Endodermal cell (in vitro differentiated cells): ENCODE data around the gene CARF. TPM values are rescaled to one million over a fixed set of nuclear protein-coding genes. Genes with fewer than 3 reads are reported as not detected.
"Not testable (repeated sequence)": the region's sequence is repeated elsewhere in the genome, so short reads cannot be mapped to it uniquely, and the experiment has no call there.

Experiments used
- DNase-seq: peaks from one replicate; pipeline ENCODE4 v3.0.0-alpha.2; 2017
- H3K27ac ChIP-seq: 2 replicates; pipeline ENCODE4 v1.5.1; 2013; ENCODE audit warnings: mild to moderate bottlenecking, low read depth, low read length, moderate library complexity
- H3K27me3 ChIP-seq: 2 replicates; pipeline ENCODE4 v1.6.1; 2013; ENCODE audit warnings: mild to moderate bottlenecking, low read length, moderate library complexity; ENCODE audit not compliant: insufficient read depth, control insufficient read depth, poor library complexity, severe bottlenecking
- H3K36me3 ChIP-seq: 2 replicates; pipeline ENCODE4 v1.7.0; 2013; ENCODE audit warnings: mild to moderate bottlenecking, low read length, moderate library complexity; ENCODE audit not compliant: control insufficient read depth, insufficient read depth
- H3K4me1 ChIP-seq: one replicate; pipeline ENCODE4 v1.7.0; 2013; ENCODE audit warnings: low read length; ENCODE audit not compliant: control insufficient read depth, insufficient read depth
- H3K4me3 ChIP-seq: 2 replicates; pipeline ENCODE4 v1.5.1; 2013; ENCODE audit warnings: mild to moderate bottlenecking, low read length, moderate library complexity
- H3K9ac ChIP-seq: 2 replicates; pipeline ENCODE4 v1.6.1; 2013; ENCODE audit warnings: mild to moderate bottlenecking, low read length, moderate library complexity; ENCODE audit not compliant: poor library complexity, severe bottlenecking; ENCODE audit errors: extremely low read depth
- H3K9me3 ChIP-seq: 2 replicates; pipeline ENCODE4 v1.6.1; 2013; ENCODE audit warnings: mild to moderate bottlenecking, low read length, moderate library complexity; ENCODE audit not compliant: control insufficient read depth
- H3K27ac Mint-ChIP-seq: 2 replicates; pipeline ENCODE4 v1.8.0; 2020; ENCODE audit warnings: mixed read lengths
- H3K27me3 Mint-ChIP-seq: 2 replicates; pipeline ENCODE4 v1.8.0; 2021; ENCODE audit warnings: mild to moderate bottlenecking, mixed read lengths; ENCODE audit not compliant: insufficient read depth
- H3K36me3 Mint-ChIP-seq: 2 replicates; pipeline ENCODE4 v1.8.0; 2020; ENCODE audit warnings: low read depth, mixed read lengths
- H3K4me1 Mint-ChIP-seq: 2 replicates; pipeline ENCODE4 v1.8.0; 2020; ENCODE audit warnings: mixed read lengths
- H3K4me3 Mint-ChIP-seq: 2 replicates; pipeline ENCODE4 v1.8.0; 2020; ENCODE audit warnings: mild to moderate bottlenecking, moderate library complexity, mixed read lengths
- H3K9me3 Mint-ChIP-seq: 2 replicates; pipeline ENCODE4 v1.8.0; 2020; ENCODE audit warnings: mild to moderate bottlenecking, mixed read lengths
- CTCF ChIP-seq: fragments of 200-600 bp; sonication (generic); conservative IDR thresholded peaks from 2 replicates; pipeline ENCODE4 v1.5.0; 2021; ENCODE audit warnings: antibody characterized with exemption, mild to moderate bottlenecking
- WGBS, 2 experiments: methylation state at CpG; one replicate each; pipeline versions ENCODE4 v1.1.5 to v1.1.7; 2013; ENCODE audit warnings: missing lambda C conversion rate in 2 of 2, mixed read lengths in 1 of 2; ENCODE audit not compliant: insufficient coverage in 1 of 2, insufficient read length in 1 of 2; 5-methylcytosine and 5-hydroxymethylcytosine counted together
- total RNA-seq, 2 donors: library from RNA; stranded (reverse); fragmentation: NEBNext Ultra II Directional in 1 of 2; extraction: Animal tissue kit (Norgen Biotek cat#: 25700) in 1 of 2; gene quantifications; 2 replicates in 1 of 2; 3 replicates in 1 of 2; pipeline ENCODE4 v1.2.1, GENCODE V29; 2021

Gene CARF
- total RNA-seq, 2 donors from 2014 or later: 7.4 to 9.7 TPM

- TF ChIP-seq CTCF: no peak
- peak overlapping the region; percentile 76 for H3K9ac ChIP-seq
- no peaks in the 10 kb centered on the region for H3K27me3 Mint-ChIP-seq
- 0 to 2% methylated on average over 7 to 8 of the region's 8 CpGs for whole genome bisulfite sequencing, 2 experiments
- H3K4me1 Mint-ChIP-seq: no peaks in the 10 kb centered on the region
- H3K4me3 ChIP-seq: peak overlapping the region; percentile 98
- no peak for DNase-seq
- H3K4me3 Mint-ChIP-seq: peak overlapping the region; percentile 92
- H3K27ac ChIP-seq: no peak overlapping the region
- H3K9me3 ChIP-seq: no peaks in the 10 kb centered on the region
- H3K36me3 ChIP-seq: peaks cover 4% of the 10 kb centered on the region
- H3K27me3 ChIP-seq: no peaks in the 10 kb centered on the region
- H3K27ac Mint-ChIP-seq: peak overlapping the region; percentile 97
- no peaks in the 10 kb centered on the region for H3K4me1 ChIP-seq
- no peaks in the 10 kb centered on the region for H3K9me3 Mint-ChIP-seq
- H3K36me3 Mint-ChIP-seq: peaks cover 16% of the 10 kb centered on the region
Measured at GRCh38 chr2:202911203-202911511, 918 bp upstream of the CARF start.

GRCh38 chr2:202912342-202913201 is 497 bp downstream of the CARF start:
- WGBS, 2 experiments: 33 to 35% methylated on average over 4 to 5 of the region's 49 CpGs
- not testable (repeated sequence) for H3K36me3 Mint-ChIP-seq, H3K4me1 Mint-ChIP-seq, H3K4me1 ChIP-seq, DNase-seq, H3K9me3 ChIP-seq, H3K9me3 Mint-ChIP-seq, H3K27me3 Mint-ChIP-seq, H3K36me3 ChIP-seq, H3K27me3 ChIP-seq
- Histone ChIP-seq H3K27ac (peak overlapping the region; percentile 98), H3K9ac (peak overlapping the region; percentile 76), H3K4me3 (peak overlapping the region; percentile 98)
- Mint-ChIP-seq H3K4me3 (peak overlapping the region; percentile 92), H3K27ac (peak overlapping the region; percentile 97)

- Mint-ChIP-seq H3K4me3 (no peak overlapping the region), H3K27me3 (no peaks in the 10 kb centered on the region), H3K27ac (no peak overlapping the region), H3K9me3 (peaks cover 3% of the 10 kb centered on the region), H3K4me1 (no peaks in the 10 kb centered on the region), H3K36me3 (peaks cover 10% of the 10 kb centered on the region)
- Histone ChIP-seq H3K36me3 (no peaks in the 10 kb centered on the region), H3K4me1 (no peaks in the 10 kb centered on the region), H3K27me3 (no peaks in the 10 kb centered on the region), H3K27ac (no peak overlapping the region), H3K4me3 (no peak overlapping the region), H3K9me3 (no peaks in the 10 kb centered on the region), H3K9ac (no peak overlapping the region)
- 90 to 100% methylated on average over 1 of the region's 1 CpG for WGBS, 2 experiments
- DNase-seq: no peak
- TF ChIP-seq CTCF: no peak
Measured at GRCh38 chr2:202918860-202919259, 6.8 kb downstream of the CARF start.
